ENCODE results near the gene HYAL3. TPM values are rescaled to one million over a fixed set of nuclear protein-coding genes. Genes with fewer than 3 reads are reported as not detected.

Gene HYAL3
- total and polyA plus RNA-seq, 2 of the 13 experiments (the other 11 are each of a cell fraction or from before 2014, with no cell fraction given) = 5.5 to 10.4 TPM

GRCh38 chr3:50264383-50264963 lies 34.7 kb downstream of the HYAL3 start (continued):
- TF ChIP-seq GRHL1 (CRISPR knock-in tag; conservative IDR thresholded peaks at IDR 0.05) (no peak), ZBTB7B (CRISPR knock-in tag; IDR thresholded peaks at IDR 0.05) (peak; percentile 37; the same call in 1 of the 2 replicates), KDM1A (CRISPR knock-in tag; IDR thresholded peaks at IDR 0.05) (no peak), ZNF570 (CRISPR knock-in tag; IDR thresholded peaks at IDR 0.05; ENCODE audit: borderline replicate concordance) (no peak), ZNF660 (CRISPR knock-in tag; IDR thresholded peaks at IDR 0.05; ENCODE audit: borderline replicate concordance, low read depth) (no peak), SALL1 (CRISPR knock-in tag; IDR thresholded peaks at IDR 0.05) (no peak), ZNF343 (CRISPR knock-in tag; IDR thresholded peaks at IDR 0.05) (no peak), ATF3 (CRISPR knock-in tag; IDR thresholded peaks at IDR 0.05) (peak; percentile 87; the same call in 1 of the 2 replicates), ZNF3 (CRISPR knock-in tag; IDR thresholded peaks at IDR 0.05) (no peak), MLX (CRISPR knock-in tag; IDR thresholded peaks at IDR 0.05) (no peak; the same call in 1 of the 2 replicates), ZNF709 (CRISPR knock-in tag; IDR thresholded peaks at IDR 0.05) (no peak), TERF1 (CRISPR knock-in tag; IDR thresholded peaks at IDR 0.05) (no peak), MIER3 (CRISPR knock-in tag; IDR thresholded peaks at IDR 0.05; ENCODE audit: borderline replicate concordance) (no peak), CERS6 (CRISPR knock-in tag; IDR thresholded peaks at IDR 0.05) (no peak), TBX3 (IDR thresholded peaks at IDR 0.05; ENCODE audit: borderline replicate concordance) (0 out of 2 replicates have a peak, but pooled peaks have one; percentile 30), ZNF543 (CRISPR knock-in tag; IDR thresholded peaks at IDR 0.05) (0 out of 2 replicates have a peak, but pooled peaks have one; percentile 45), ZNF713 (CRISPR knock-in tag; IDR thresholded peaks at IDR 0.05) (no peak), KLF16 (CRISPR knock-in tag; IDR thresholded peaks at IDR 0.05) (peak in 1 of 2 experiments; percentile 38; a peak in 1 of 4 replicates), POLR2G (IDR thresholded peaks at IDR 0.05; ENCODE audit: low read depth, low read length) (peak; percentile 53), NCOA2 (CRISPR knock-in tag; IDR thresholded peaks at IDR 0.05) (peak; percentile 63; the same call in 1 of the 2 replicates), NR2F2 (IDR thresholded peaks at IDR 0.05; ENCODE audit: borderline replicate concordance, low read depth) (no peak), ATF1 (CRISPR knock-in tag; IDR thresholded peaks at IDR 0.05) (no peak), CREB3 (CRISPR knock-in tag; IDR thresholded peaks at IDR 0.05) (no peak), ZNF292 (CRISPR knock-in tag; IDR thresholded peaks at IDR 0.05; ENCODE audit: borderline replicate concordance, low read depth) (no peak), RXRB (CRISPR knock-in tag; IDR thresholded peaks at IDR 0.05; ENCODE audit: borderline replicate concordance) (peak; percentile 60; the same call in 1 of the 2 replicates)
